Measurements from ENCODE around the gene NDC80.

NDC80 gene

DNA sequence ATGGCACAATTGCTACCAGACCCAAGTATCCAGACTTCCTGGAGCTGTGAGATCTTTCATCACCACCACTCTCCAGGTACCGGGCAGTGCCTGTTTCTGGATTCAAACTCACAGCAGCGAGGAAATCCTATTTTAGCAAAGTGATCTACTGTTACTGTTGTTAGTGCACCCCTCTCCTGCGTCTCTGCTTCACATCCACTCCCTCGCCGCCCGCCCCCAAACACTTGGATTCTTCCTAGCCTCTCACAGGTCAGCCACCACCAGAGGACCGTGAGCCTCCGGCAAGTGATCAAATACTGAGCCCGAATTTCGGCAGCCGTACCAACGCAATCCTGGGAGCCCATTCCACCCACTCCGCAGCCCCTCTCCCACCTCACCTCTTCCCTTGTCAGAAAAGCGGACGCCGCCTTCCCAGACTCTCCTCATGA is 571 bp upstream of the NDC80 start (continued):
- no peak for TF ChIP-seq ZNF621 (tag by site-specific recombination; IDR thresholded peaks at IDR 0.05)
- no peak for TF ChIP-seq ZNF341 (tag by site-specific recombination; IDR thresholded peaks at IDR 0.05; ENCODE audit: low read depth)
- no peak for TF ChIP-seq ZNF157 (tag by site-specific recombination; IDR thresholded peaks at IDR 0.05)
- TF ChIP-seq ZNF146 (tag by site-specific recombination; IDR thresholded peaks at IDR 0.05): no peak

- H3K4me1 ChIP-seq (ENCODE audit: control insufficient read depth, insufficient read depth, low read length): no peaks in the 10 kb centered on the region
- ChIA-PET CTCF (interaction anchor here (0.6 to 1.5 kb wide), 3 partner anchors 30 to 557 kb away, joined by 3 read pairs; no protein-coding TSS in a partner anchor), POLR2A (interaction anchor here (1.2 to 2.4 kb wide), 2 partner anchors 79 to 84 kb away, joined by 7 to 12 read pairs; partner anchors contain the start of gene SMCHD1)
- peak overlapping the region; percentile 97; the same call in 1 of the 2 replicates for H3K27ac ChIP-seq (ENCODE audit: extremely low read depth, low read depth, low read length)
- H3K4me3 ChIP-seq (ENCODE audit: low read depth, low read length): peak overlapping the region; percentile 84
- H3K36me3 ChIP-seq (ENCODE audit: control insufficient read depth in 2 of 2, insufficient read depth in 1 of 2, low read length in 2 of 2): peaks cover 16 to 28% of the 10 kb centered on the region in 2 experiments
- TF ChIP-seq ZNF660 (tag by site-specific recombination; IDR thresholded peaks at IDR 0.05): no peak
- TF ChIP-seq ZNF132 (tag by site-specific recombination; IDR thresholded peaks at IDR 0.05; ENCODE audit: borderline replicate concordance): no peak
- TF ChIP-seq, protein P1, sequence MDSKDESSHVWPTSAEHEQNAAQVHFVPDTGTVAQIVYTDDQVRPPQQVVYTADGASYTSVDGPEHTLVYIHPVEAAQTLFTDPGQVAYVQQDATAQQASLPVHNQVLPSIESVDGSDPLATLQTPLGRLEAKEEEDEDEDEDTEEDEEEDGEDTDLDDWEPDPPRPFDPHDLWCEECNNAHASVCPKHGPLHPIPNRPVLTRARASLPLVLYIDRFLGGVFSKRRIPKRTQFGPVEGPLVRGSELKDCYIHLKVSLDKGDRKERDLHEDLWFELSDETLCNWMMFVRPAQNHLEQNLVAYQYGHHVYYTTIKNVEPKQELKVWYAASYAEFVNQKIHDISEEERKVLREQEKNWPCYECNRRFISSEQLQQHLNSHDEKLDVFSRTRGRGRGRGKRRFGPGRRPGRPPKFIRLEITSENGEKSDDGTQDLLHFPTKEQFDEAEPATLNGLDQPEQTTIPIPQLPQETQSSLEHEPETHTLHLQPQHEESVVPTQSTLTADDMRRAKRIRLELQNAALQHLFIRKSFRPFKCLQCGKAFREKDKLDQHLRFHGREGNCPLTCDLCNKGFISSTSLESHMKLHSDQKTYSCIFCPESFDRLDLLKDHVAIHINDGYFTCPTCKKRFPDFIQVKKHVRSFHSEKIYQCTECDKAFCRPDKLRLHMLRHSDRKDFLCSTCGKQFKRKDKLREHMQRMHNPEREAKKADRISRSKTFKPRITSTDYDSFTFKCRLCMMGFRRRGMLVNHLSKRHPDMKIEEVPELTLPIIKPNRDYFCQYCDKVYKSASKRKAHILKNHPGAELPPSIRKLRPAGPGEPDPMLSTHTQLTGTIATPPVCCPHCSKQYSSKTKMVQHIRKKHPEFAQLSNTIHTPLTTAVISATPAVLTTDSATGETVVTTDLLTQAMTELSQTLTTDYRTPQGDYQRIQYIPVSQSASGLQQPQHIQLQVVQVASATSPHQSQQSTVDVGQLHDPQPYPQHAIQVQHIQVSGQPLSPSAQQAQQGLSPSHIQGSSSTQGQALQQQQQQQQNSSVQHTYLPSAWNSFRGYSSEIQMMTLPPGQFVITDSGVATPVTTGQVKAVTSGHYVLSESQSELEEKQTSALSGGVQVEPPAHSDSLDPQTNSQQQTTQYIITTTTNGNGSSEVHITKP (tag by site-specific recombination; IDR thresholded peaks at IDR 0.05): peak; percentile 86
- TF ChIP-seq, protein P2, sequence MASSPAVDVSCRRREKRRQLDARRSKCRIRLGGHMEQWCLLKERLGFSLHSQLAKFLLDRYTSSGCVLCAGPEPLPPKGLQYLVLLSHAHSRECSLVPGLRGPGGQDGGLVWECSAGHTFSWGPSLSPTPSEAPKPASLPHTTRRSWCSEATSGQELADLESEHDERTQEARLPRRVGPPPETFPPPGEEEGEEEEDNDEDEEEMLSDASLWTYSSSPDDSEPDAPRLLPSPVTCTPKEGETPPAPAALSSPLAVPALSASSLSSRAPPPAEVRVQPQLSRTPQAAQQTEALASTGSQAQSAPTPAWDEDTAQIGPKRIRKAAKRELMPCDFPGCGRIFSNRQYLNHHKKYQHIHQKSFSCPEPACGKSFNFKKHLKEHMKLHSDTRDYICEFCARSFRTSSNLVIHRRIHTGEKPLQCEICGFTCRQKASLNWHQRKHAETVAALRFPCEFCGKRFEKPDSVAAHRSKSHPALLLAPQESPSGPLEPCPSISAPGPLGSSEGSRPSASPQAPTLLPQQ (tag by site-specific recombination; IDR thresholded peaks at IDR 0.05): no peak
- H3K9me3 ChIP-seq (ENCODE audit: control insufficient read depth, insufficient read depth, low read depth, low read length): no peaks in the 10 kb centered on the region
These were observed 813 bp downstream of the NDC80 start for GRCh38 chr18:2572171-2572569.

DNA sequence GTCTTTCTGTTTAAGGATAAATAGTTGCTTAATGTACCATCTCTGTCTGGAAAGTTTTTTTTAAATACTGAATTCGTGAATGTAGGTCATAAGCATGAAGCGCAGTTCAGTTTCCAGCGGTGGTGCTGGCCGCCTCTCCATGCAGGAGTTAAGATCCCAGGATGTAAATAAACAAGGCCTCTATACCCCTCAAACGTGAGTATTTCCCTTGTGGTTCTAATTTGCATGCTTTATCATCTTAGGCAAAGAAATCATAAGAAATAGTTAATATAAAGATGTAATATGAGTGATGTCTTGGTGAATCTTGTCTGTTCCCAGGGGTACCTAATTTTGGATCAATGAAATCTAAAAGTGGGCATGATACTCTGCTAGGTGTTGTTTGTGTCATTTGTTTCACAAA is 1.5 kb downstream of the NDC80 start:
- CTCF ChIA-PET: interaction anchor here (1.5 kb wide), 1 partner anchor 31 kb away, joined by 3 read pairs; no protein-coding TSS in a partner anchor
- no peak overlapping the region for H3K27ac ChIP-seq (ENCODE audit: extremely low read depth, low read depth, low read length)

DNA sequence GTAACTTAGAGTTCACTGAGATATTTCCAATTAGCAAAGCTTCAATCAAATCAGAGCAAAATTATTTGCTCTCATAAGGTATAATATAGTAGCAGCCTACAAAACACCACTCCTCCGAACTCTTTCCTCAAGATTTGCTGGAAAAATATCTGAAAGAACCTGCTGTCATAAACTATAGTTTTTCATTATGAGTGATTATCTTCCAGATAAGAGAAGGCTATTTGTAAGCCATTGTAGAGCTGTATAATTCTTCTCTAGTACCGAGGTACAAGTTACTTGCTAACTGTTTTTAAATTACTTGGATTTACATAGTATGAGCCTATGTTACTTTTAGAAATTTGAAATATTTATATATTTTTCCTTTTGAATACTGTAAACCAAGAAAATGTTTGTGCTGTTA is 2.1 kb downstream of the NDC80 start:
- no peaks in the 10 kb centered on the region for H3K9me3 ChIP-seq (ENCODE audit: control insufficient read depth, insufficient read depth, low read depth, low read length)
- TF ChIP-seq, protein P3, sequence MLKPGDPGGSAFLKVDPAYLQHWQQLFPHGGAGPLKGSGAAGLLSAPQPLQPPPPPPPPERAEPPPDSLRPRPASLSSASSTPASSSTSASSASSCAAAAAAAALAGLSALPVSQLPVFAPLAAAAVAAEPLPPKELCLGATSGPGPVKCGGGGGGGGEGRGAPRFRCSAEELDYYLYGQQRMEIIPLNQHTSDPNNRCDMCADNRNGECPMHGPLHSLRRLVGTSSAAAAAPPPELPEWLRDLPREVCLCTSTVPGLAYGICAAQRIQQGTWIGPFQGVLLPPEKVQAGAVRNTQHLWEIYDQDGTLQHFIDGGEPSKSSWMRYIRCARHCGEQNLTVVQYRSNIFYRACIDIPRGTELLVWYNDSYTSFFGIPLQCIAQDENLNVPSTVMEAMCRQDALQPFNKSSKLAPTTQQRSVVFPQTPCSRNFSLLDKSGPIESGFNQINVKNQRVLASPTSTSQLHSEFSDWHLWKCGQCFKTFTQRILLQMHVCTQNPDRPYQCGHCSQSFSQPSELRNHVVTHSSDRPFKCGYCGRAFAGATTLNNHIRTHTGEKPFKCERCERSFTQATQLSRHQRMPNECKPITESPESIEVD (tag by site-specific recombination; IDR thresholded peaks at IDR 0.05): peak; percentile 63
- TF ChIP-seq ZSCAN16 (tag by site-specific recombination; IDR thresholded peaks at IDR 0.05): no peak
- POLR2A ChIA-PET: interaction anchor here (0.8 to 1.8 kb wide), 2 partner anchors 15 to 82 kb away, joined by 3 to 10 read pairs; partner anchors contain the start of gene SMCHD1
- H3K4me3 ChIP-seq (ENCODE audit: low read depth, low read length): peak overlapping the region; percentile 84
- CTCF ChIA-PET: interaction anchor here (0.6 kb wide), 1 partner anchor 280 kb away, joined by 3 read pairs; no protein-coding TSS in a partner anchor
- peaks cover 28 to 40% of the 10 kb centered on the region in 2 experiments for H3K36me3 ChIP-seq (ENCODE audit: control insufficient read depth in 2 of 2, insufficient read depth in 1 of 2, low read length in 2 of 2)
- no peak overlapping the region for H3K27ac ChIP-seq (ENCODE audit: extremely low read depth, low read depth, low read length)
- no peaks in the 10 kb centered on the region for H3K4me1 ChIP-seq (ENCODE audit: control insufficient read depth, insufficient read depth, low read length)

More for the DNA sequence above, 1.5 kb downstream of the NDC80 start:
- POLR2A ChIA-PET: interaction anchor here (0.8 to 1.8 kb wide), 2 partner anchors 16 to 83 kb away, joined by 3 to 10 read pairs; partner anchors contain the start of gene SMCHD1
- Histone ChIP-seq H3K9me3 (ENCODE audit: control insufficient read depth, insufficient read depth, low read depth, low read length) (no peaks in the 10 kb centered on the region), H3K36me3 (ENCODE audit: control insufficient read depth in 2 of 2, insufficient read depth in 1 of 2, low read length in 2 of 2) (peaks cover 23 to 35% of the 10 kb centered on the region in 2 experiments), H3K4me3 (ENCODE audit: low read depth, low read length) (peak overlapping the region; percentile 84), H3K4me1 (ENCODE audit: control insufficient read depth, insufficient read depth, low read length) (no peaks in the 10 kb centered on the region)
- TF ChIP-seq ZNF24 (tag by site-specific recombination; IDR thresholded peaks at IDR 0.05) (no peak), SP3 (tag by site-specific recombination; IDR thresholded peaks at IDR 0.05) (no peak)
